MCF 10A (cell line): ENCODE results near the gene PARD3. TPM values are rescaled to one million over a fixed set of nuclear protein-coding genes. Genes with fewer than 3 reads are reported as not detected.

Experiments used
- BruUV-seq: library from RNA; stranded (reverse); fragments of 400-500 nt; replicated peaks from 2 replicates; lab custom pipeline; 2021; lab: Mats Ljungman, UMichigan
- CTCF ChIA-PET: fragments of 300-600 bp; sonication (Branson Sonifier 250); formaldehyde crosslinking; extraction: SDS; loops from one replicate; lab custom pipeline; 2021; ENCODE audit warnings: antibody characterized with exemption, inconsistent platforms; lab: Yijun Ruan, JAX
- POLR2A ChIA-PET: fragments of 300-600, 350-650 bp; sonication (Branson Sonifier 250); formaldehyde crosslinking; extraction: SDS; loops from one replicate; lab custom pipeline; 2020; ENCODE audit warnings: antibody characterized with exemption, inconsistent platforms; lab: Yijun Ruan, JAX
- DNase-seq: peaks from one replicate; pipeline ENCODE4 v3.0.0-alpha.2; 2018; ENCODE audit not compliant: unreplicated experiment
- H3K27ac Mint-ChIP-seq: one replicate; pipeline ENCODE4 v1.8.0; 2022; ENCODE audit warnings: mild to moderate bottlenecking, low read depth, mixed read lengths; ENCODE audit not compliant: unreplicated experiment
- H3K27me3 Mint-ChIP-seq: one replicate; pipeline ENCODE4 v1.8.0; 2022; ENCODE audit warnings: mixed read lengths; ENCODE audit not compliant: insufficient read depth, unreplicated experiment
- H3K36me3 Mint-ChIP-seq: one replicate; pipeline ENCODE4 v1.8.0; 2022; ENCODE audit warnings: mild to moderate bottlenecking, moderate library complexity, mixed read lengths; ENCODE audit not compliant: insufficient read depth, unreplicated experiment
- H3K4me1 Mint-ChIP-seq: one replicate; pipeline ENCODE4 v1.8.0; 2022; ENCODE audit warnings: mixed read lengths; ENCODE audit not compliant: insufficient read depth, unreplicated experiment
- H3K4me3 Mint-ChIP-seq: one replicate; pipeline ENCODE4 v1.8.0; 2022; ENCODE audit warnings: mild to moderate bottlenecking, moderate library complexity, mixed read lengths; ENCODE audit not compliant: unreplicated experiment
- H3K9me3 Mint-ChIP-seq: one replicate; pipeline ENCODE4 v1.8.0; 2022; ENCODE audit warnings: mixed read lengths; ENCODE audit not compliant: unreplicated experiment
- intact Hi-C: fragments of 100-400 bp; cut with micrococcal nuclease; formaldehyde crosslinking; loops from 2 replicates; pipeline ENCODE4 v1.14.1; 2022
- total RNA-seq: library from RNA; stranded (reverse); gene quantifications from 2 replicates; pipeline ENCODE4 v1.2.3, GENCODE V29; 2022
- TF ChIP-seq, protein P1 (sequence below): fragments of 200-600 bp; IDR thresholded peaks from one replicate; pipeline ENCODE4 v1.8.0; 2022; ENCODE audit warnings: antibody characterized with exemption, mild to moderate bottlenecking; ENCODE audit not compliant: unreplicated experiment

PARD3 gene
- total RNA-seq, 1 experiment from 2014 or later = 70.0 TPM

GRCh38 chr10:34244756-34245484 is 570.2 kb downstream of the PARD3 start:
- TF ChIP-seq, protein P1, sequence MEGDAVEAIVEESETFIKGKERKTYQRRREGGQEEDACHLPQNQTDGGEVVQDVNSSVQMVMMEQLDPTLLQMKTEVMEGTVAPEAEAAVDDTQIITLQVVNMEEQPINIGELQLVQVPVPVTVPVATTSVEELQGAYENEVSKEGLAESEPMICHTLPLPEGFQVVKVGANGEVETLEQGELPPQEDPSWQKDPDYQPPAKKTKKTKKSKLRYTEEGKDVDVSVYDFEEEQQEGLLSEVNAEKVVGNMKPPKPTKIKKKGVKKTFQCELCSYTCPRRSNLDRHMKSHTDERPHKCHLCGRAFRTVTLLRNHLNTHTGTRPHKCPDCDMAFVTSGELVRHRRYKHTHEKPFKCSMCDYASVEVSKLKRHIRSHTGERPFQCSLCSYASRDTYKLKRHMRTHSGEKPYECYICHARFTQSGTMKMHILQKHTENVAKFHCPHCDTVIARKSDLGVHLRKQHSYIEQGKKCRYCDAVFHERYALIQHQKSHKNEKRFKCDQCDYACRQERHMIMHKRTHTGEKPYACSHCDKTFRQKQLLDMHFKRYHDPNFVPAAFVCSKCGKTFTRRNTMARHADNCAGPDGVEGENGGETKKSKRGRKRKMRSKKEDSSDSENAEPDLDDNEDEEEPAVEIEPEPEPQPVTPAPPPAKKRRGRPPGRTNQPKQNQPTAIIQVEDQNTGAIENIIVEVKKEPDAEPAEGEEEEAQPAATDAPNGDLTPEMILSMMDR = no peak
- ChIA-PET CTCF (no interaction called here), POLR2A (no interaction called here)
- peak; percentile 32 for DNase-seq
- Mint-ChIP-seq H3K4me3 (no peak overlapping the region), H3K27me3 (no peaks in the 10 kb centered on the region), H3K36me3 (peaks cover 19% of the 10 kb centered on the region), H3K4me1 (no peaks in the 10 kb centered on the region), H3K9me3 (no peaks in the 10 kb centered on the region), H3K27ac (no peak overlapping the region)
- intact Hi-C loops = no loop called here
- no TSS peak for BruUV-seq

- Mint-ChIP-seq H3K27me3 (no peaks in the 10 kb centered on the region), H3K4me1 (no peaks in the 10 kb centered on the region), H3K27ac (no peak overlapping the region), H3K4me3 (no peak overlapping the region), H3K36me3 (peaks cover 11% of the 10 kb centered on the region), H3K9me3 (no peaks in the 10 kb centered on the region)
- DNase-seq = no peak
- CTCF ChIA-PET = interaction anchor here (0.7 kb wide), 1 partner anchor 52 kb away, joined by 3 read pairs; no protein-coding TSS in a partner anchor
- no TSS peak for BruUV-seq
- intact Hi-C loops = no loop called here
- TF ChIP-seq, protein P1 = no peak
- POLR2A ChIA-PET = no interaction called here
Measured at GRCh38 chr10:34241226-34242000, 573.7 kb downstream of the PARD3 start.

DNA sequence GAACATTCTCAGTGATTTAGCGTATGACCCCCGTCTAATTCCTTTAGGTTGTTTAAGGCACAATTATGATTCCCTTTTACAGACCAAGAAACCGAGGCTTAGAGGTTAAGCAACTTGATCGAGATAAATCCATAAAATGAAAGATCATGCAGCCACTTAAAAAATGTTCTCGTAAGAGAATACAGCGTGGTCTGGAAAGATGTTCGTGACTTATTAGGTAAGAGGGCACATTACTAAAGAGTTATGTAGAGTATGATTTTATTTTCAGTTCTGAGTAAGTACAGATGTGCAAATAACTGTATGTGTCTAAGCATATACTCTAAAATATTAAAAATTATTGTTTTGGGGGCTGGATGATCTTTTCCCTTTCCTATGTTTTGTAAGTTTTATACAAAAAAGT is 575.1 kb downstream of the PARD3 start:
- no peak overlapping the region for H3K27ac Mint-ChIP-seq
- no peaks in the 10 kb centered on the region for H3K4me1 Mint-ChIP-seq
- no peaks in the 10 kb centered on the region for H3K9me3 Mint-ChIP-seq
- ChIA-PET POLR2A (no interaction called here), CTCF (no interaction called here)
- H3K27me3 Mint-ChIP-seq = no peaks in the 10 kb centered on the region
- intact Hi-C loops = no loop called here
- no peak for DNase-seq
- H3K4me3 Mint-ChIP-seq = no peak overlapping the region
- TF ChIP-seq, protein P1 = no peak
- peaks cover 6% of the 10 kb centered on the region for H3K36me3 Mint-ChIP-seq
- BruUV-seq = no TSS peak

- TF ChIP-seq, protein P1 = no peak
- no TSS peak for BruUV-seq
- Mint-ChIP-seq H3K4me1 (no peaks in the 10 kb centered on the region), H3K27me3 (no peaks in the 10 kb centered on the region), H3K27ac (no peak overlapping the region), H3K9me3 (no peaks in the 10 kb centered on the region), H3K36me3 (peaks cover 11% of the 10 kb centered on the region), H3K4me3 (no peak overlapping the region)
- intact Hi-C loops = no loop called here
- no peak for DNase-seq
- POLR2A ChIA-PET = no interaction called here
- CTCF ChIA-PET = no interaction called here
Measured at GRCh38 chr10:34237898-34238455, 577.1 kb downstream of the PARD3 start.
